NCI-H187 (cell line): ENCODE results near the gene SLC26A2.
"Not testable (repeated sequence)": the region's sequence is repeated elsewhere in the genome, so short reads cannot be mapped to it uniquely, and the experiment has no call there.

ENCODE experiments used
- DNase-seq, 2 experiments: peaks; one replicate each; lab custom pipeline; 2025; lab: John Stamatoyannopoulos, UW

SLC26A2 gene

GRCh38 chr5:149936700-149937091, 23.9 kb upstream of the SLC26A2 start:
- DNase-seq: no peak

GRCh38 chr5:149937610-149938009, 22.9 kb upstream of the SLC26A2 start:
- DNase-seq: peak in 1 of 2 experiments; percentile 54

- no peak for DNase-seq
Observed at GRCh38 chr5:149938279-149938678, 22.3 kb upstream of the SLC26A2 start.

- DNase-seq: no peak
Observed at GRCh38 chr5:149938791-149939358, 21.7 kb upstream of the SLC26A2 start.

- no peak for DNase-seq
Observed at GRCh38 chr5:149939546-149939945, 21.0 kb upstream of the SLC26A2 start.

- DNase-seq: no peak
Observed at GRCh38 chr5:149940077-149940574, 20.4 kb upstream of the SLC26A2 start.

- DNase-seq: no peak
Observed at GRCh38 chr5:149940941-149941644, 19.5 kb upstream of the SLC26A2 start.

- DNase-seq: no peak
Observed at GRCh38 chr5:149941795-149942194, 18.8 kb upstream of the SLC26A2 start.

GRCh38 chr5:149942199-149942598, 18.4 kb upstream of the SLC26A2 start:
- DNase-seq: no peak

GRCh38 chr5:149942741-149943169, 17.8 kb upstream of the SLC26A2 start:
- not testable (repeated sequence) for DNase-seq

- not testable (repeated sequence) for DNase-seq
Observed at GRCh38 chr5:149943177-149943949, 17.2 kb upstream of the SLC26A2 start.

- DNase-seq: no peak
Observed at GRCh38 chr5:149944666-149945065, 15.9 kb upstream of the SLC26A2 start, which contains the start of gene PDE6A. Gene PDE6A, minus strand, starts transcription at chr5:149944793. Its CDS starts 120 bp downstream, at chr5:149944673.

- DNase-seq: no peak
Observed at GRCh38 chr5:149946118-149946517, 14.4 kb upstream of the SLC26A2 start.

GRCh38 chr5:149948993-149949392, 11.6 kb upstream of the SLC26A2 start:
- DNase-seq: no peak

GRCh38 chr5:149951138-149951749, 9.3 kb upstream of the SLC26A2 start:
- no peak for DNase-seq

- DNase-seq: no peak
Observed at GRCh38 chr5:149953436-149954121, 7.0 kb upstream of the SLC26A2 start.

- DNase-seq: no peak
Observed at GRCh38 chr5:149954798-149955197, 5.8 kb upstream of the SLC26A2 start.

GRCh38 chr5:149956685-149957084, 3.9 kb upstream of the SLC26A2 start:
- no peak for DNase-seq

GRCh38 chr5:149957855-149958254, 2.7 kb upstream of the SLC26A2 start:
- no peak for DNase-seq

GRCh38 chr5:149959406-149960236, 937 bp upstream of the SLC26A2 start:
- no peak for DNase-seq

GRCh38 chr5:149961186-149961685, 678 bp downstream of the SLC26A2 start:
- no peak for DNase-seq
